ENCODE measurements around the gene OLFM4.
"Not testable (repeated sequence)": the region's sequence is repeated elsewhere in the genome, so short reads cannot be mapped to it uniquely, and the experiment has no call there.

Gene OLFM4

GRCh38 chr13:53028637-53029203 lies at the start of gene OLFM4:
OLFM4 (plus strand) TSS chr13:53028813; CDS start chr13:53028837, 24 bp downstream.
- DNase-seq, result no peak

GRCh38 chr13:52978989-52979388 lies 49.6 kb upstream of the OLFM4 start:
- no peak for DNase-seq

- no peak for DNase-seq
Measured at GRCh38 chr13:52980695-52981094, 47.9 kb upstream of the OLFM4 start.

- no peak for DNase-seq
Measured at GRCh38 chr13:52983836-52984235, 44.8 kb upstream of the OLFM4 start.

- no peak for DNase-seq
Measured at GRCh38 chr13:52984881-52985363, 43.7 kb upstream of the OLFM4 start.

- no peak for DNase-seq
Measured at GRCh38 chr13:52991344-52992020, 37.1 kb upstream of the OLFM4 start.

- no peak for DNase-seq
Measured at GRCh38 chr13:52992110-52992509, 36.5 kb upstream of the OLFM4 start.

- DNase-seq, result no peak
Measured at GRCh38 chr13:52994051-52994450, 34.6 kb upstream of the OLFM4 start.

GRCh38 chr13:52994865-52995264 lies 33.7 kb upstream of the OLFM4 start:
- DNase-seq, result no peak

- DNase-seq, result no peak
Measured at GRCh38 chr13:52995946-52996345, 32.7 kb upstream of the OLFM4 start.

- no peak for DNase-seq
Measured at GRCh38 chr13:52997951-52998876, 30.4 kb upstream of the OLFM4 start.

GRCh38 chr13:52999093-52999696 lies 29.4 kb upstream of the OLFM4 start:
- no peak for DNase-seq

- no peak for DNase-seq
Measured at GRCh38 chr13:53001444-53002225, 27.0 kb upstream of the OLFM4 start.

GRCh38 chr13:53004573-53004972 lies 24.0 kb upstream of the OLFM4 start:
- no peak for DNase-seq

GRCh38 chr13:53005626-53006025 lies 23.0 kb upstream of the OLFM4 start:
- DNase-seq, result no peak

- DNase-seq, result no peak
Measured at GRCh38 chr13:53007872-53008271, 20.7 kb upstream of the OLFM4 start.

GRCh38 chr13:53010374-53011105 lies 18.1 kb upstream of the OLFM4 start:
- DNase-seq, result no peak

GRCh38 chr13:53012707-53013106 lies 15.9 kb upstream of the OLFM4 start:
- DNase-seq, result no peak

GRCh38 chr13:53013113-53013512 lies 15.5 kb upstream of the OLFM4 start:
- DNase-seq, result no peak

GRCh38 chr13:53014018-53014417 lies 14.6 kb upstream of the OLFM4 start:
- not testable (repeated sequence) for DNase-seq
